GM12801 (cell line): ENCODE results near the gene GPX2.

Experiments used
- CTCF ChIP-seq: IDR thresholded peaks from one replicate; pipeline ENCODE4 v1.5.1; 2011; ENCODE audit warnings: control low read depth; ENCODE audit not compliant: insufficient read length; ENCODE audit errors: extremely low read depth

Gene GPX2

DNA sequence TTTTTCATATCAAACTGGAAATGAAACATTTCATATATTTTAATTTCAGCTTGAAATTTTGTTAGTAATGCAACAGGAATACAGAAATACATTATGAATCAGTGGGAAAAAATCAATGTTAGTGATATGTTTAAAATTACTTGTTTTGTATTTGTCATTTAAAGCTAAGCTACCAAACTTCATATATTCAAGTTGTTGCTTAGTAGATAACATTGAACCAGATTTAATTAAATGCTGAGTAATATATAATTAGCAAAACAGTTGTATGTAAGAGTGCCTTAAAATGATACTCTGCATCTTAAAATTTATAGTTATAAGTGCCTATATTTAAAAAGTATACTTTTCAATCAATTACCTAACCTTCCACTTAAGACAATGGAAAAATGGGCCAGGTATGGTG is 23.3 kb downstream of the GPX2 start:
- no peak for TF ChIP-seq CTCF

GRCh38 chr14:64918216-64918615 is 24.3 kb downstream of the GPX2 start:
- no peak for TF ChIP-seq CTCF

GRCh38 chr14:64915797-64916196 is 26.7 kb downstream of the GPX2 start:
- no peak for TF ChIP-seq CTCF

DNA sequence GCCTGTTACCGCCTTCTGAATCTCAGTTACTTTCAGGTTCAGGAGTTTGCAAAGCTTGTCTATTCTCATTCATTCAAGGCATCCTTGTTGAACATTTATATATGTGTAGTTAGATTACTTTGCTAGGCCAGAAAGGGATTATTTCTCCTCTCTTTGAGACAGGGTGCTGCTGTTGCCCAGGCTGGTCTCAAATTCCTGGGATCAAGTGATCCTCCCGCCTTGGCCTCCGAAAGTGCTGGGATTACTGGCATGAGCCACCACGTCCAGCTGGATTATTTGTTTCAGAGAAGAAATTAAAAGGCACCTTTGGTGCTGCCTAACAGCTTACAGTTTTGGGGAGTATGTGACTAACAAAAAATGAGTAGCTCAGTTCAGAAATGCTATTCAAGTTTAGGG is 27.5 kb downstream of the GPX2 start:
- TF ChIP-seq CTCF = no peak

DNA sequence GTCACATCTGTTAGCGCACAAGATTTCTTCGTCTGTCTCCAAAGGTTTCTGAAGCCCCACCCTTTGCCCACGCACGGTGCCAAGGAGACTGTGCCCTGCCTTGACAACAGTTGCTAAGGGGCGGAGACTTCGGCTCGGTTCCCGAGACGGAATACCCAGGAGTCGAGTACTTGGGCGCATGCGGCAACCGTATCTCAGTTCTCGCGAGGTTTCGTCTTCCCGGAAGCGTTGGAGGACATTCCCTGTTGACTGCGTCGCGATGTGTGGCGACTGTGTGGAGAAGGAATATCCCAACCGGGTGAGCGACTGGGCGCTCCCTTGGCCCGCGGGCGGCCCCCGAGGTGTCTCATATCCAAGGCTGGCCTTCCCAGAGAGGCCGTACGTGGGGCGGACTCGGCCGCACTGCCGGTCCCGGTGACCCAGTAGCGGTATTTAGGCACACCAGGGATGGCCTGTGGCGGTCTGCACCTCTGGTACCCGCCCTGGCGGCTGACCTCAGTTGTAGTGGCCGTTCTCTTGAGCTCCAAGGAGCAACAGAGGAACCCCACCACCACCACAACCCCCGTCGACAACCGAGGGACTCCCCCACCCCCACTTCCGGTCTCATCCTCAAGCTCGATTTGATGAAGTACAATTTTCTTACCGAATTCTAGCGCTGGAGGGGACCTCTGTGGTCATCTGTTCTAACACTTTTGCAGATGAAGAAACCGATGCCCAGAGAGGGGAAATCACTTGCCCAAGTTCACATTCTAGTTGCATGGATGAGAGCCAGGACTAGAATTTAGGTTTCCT is 28.1 kb downstream of the GPX2 start, which contains the start of gene CHURC1:
Gene CHURC1 (plus strand): TSS at position 219 of the 792 bp plus-strand sequence. CDS start 41 bp downstream, at position 260.
- no peak for TF ChIP-seq CTCF

DNA sequence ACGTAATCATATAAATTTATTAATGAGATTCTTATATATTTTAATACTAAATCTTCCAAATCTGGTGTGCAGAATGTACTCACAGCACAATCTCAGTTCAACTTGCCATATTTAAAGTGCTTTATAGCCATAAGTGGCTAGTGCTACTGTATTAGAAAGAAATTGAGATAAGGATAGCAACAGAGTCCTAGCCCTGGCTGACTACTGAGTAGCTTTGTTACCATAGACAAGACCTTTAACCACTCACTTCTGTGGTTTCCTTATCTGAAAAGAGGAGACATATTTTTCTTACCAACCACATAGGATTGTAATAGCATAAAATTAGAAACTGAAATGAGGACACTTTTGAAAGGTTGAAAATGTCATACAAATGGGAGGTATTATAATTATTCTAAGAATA is 30.3 kb downstream of the GPX2 start:
- no peak for TF ChIP-seq CTCF

GRCh38 chr14:64910847-64911495 is 31.6 kb downstream of the GPX2 start:
- TF ChIP-seq CTCF = no peak
